DLD1 (cell line): Measurements from ENCODE around the gene GLIPR1L2.
"Not testable (repeated sequence)": the region's sequence is repeated elsewhere in the genome, so short reads cannot be mapped to it uniquely, and the experiment has no call there.

ENCODE experiments used
- in situ Hi-C: cut with HindIII; loops from 2 replicates; pipeline ENCODE4 v1.10.0; 2017; ENCODE audit warnings: low sequenced_read_pairs

GLIPR1L2 gene

GRCh38 chr12:75390899-75391538, at the start of gene GLIPR1L2:
GLIPR1L2 (plus strand) TSS chr12:75391089; CDS start chr12:75391117, 28 bp downstream.
- in situ Hi-C loops: no loop called here

GRCh38 chr12:75341873-75342272, 49.0 kb upstream of the GLIPR1L2 start:
- in situ Hi-C loops: no loop called here

- in situ Hi-C loops: no loop called here
These were observed 45.4 kb upstream of the GLIPR1L2 start for GRCh38 chr12:75345531-75345930.

- in situ Hi-C loops: not testable (repeated sequence)
These were observed 44.7 kb upstream of the GLIPR1L2 start for GRCh38 chr12:75346215-75346614.

- in situ Hi-C loops: no loop called here
These were observed 40.9 kb upstream of the GLIPR1L2 start for GRCh38 chr12:75349946-75350345.

GRCh38 chr12:75350413-75350812, 40.5 kb upstream of the GLIPR1L2 start:
- in situ Hi-C loops: no loop called here

GRCh38 chr12:75354011-75354410, 36.9 kb upstream of the GLIPR1L2 start:
- in situ Hi-C loops: no loop called here

- in situ Hi-C loops: no loop called here
These were observed 30.0 kb upstream of the GLIPR1L2 start for GRCh38 chr12:75360920-75361319.

- in situ Hi-C loops: no loop called here
These were observed 29.5 kb upstream of the GLIPR1L2 start for GRCh38 chr12:75361408-75361807.

- in situ Hi-C loops: no loop called here
These were observed 26.0 kb upstream of the GLIPR1L2 start for GRCh38 chr12:75364919-75365318.

GRCh38 chr12:75366629-75367028, 24.3 kb upstream of the GLIPR1L2 start:
- in situ Hi-C loops: no loop called here

GRCh38 chr12:75374971-75375370, 15.9 kb upstream of the GLIPR1L2 start:
- in situ Hi-C loops: no loop called here

GRCh38 chr12:75378354-75378753, 12.5 kb upstream of the GLIPR1L2 start:
- in situ Hi-C loops: no loop called here

GRCh38 chr12:75389061-75389460, 1.8 kb upstream of the GLIPR1L2 start:
- in situ Hi-C loops: no loop called here

GRCh38 chr12:75389706-75390105, 1.2 kb upstream of the GLIPR1L2 start:
- in situ Hi-C loops: no loop called here

- in situ Hi-C loops: no loop called here
These were observed 562 bp upstream of the GLIPR1L2 start for GRCh38 chr12:75390156-75390898.

- in situ Hi-C loops: no loop called here
These were observed 13.3 kb downstream of the GLIPR1L2 start for GRCh38 chr12:75404231-75404630.

GRCh38 chr12:75407683-75408082, 16.8 kb downstream of the GLIPR1L2 start:
- in situ Hi-C loops: no loop called here

GRCh38 chr12:75409830-75410229, 18.9 kb downstream of the GLIPR1L2 start:
- in situ Hi-C loops: no loop called here

- in situ Hi-C loops: no loop called here
These were observed 23.8 kb downstream of the GLIPR1L2 start for GRCh38 chr12:75414671-75415070.

- in situ Hi-C loops: no loop called here
These were observed 29.0 kb downstream of the GLIPR1L2 start for GRCh38 chr12:75419841-75420240.

- in situ Hi-C loops: no loop called here
These were observed 36.6 kb downstream of the GLIPR1L2 start for GRCh38 chr12:75427491-75427890.
